Gastroesophageal sphincter (tissue), 3 donors: ENCODE data around the gene FAM184B.

Source experiments
- EP300 ChIP-seq: sonication (generic); formaldehyde crosslinking; IDR thresholded peaks from one replicate; pipeline ENCODE4 v1.6.1; 2017; ENCODE audit warnings: antibody characterized with exemption, mild to moderate bottlenecking
- POLR2A ChIP-seq, 2 donors: fragments of 450-650 bp; IDR thresholded peaks; one replicate each; pipeline ENCODE4 v1.6.1; 2017; ENCODE audit warnings: antibody characterized with exemption in 2 of 2, mild to moderate bottlenecking in 2 of 2, moderate library complexity in 1 of 2
- POLR2AphosphoS5 ChIP-seq: sonication (generic); formaldehyde crosslinking; IDR thresholded peaks from one replicate; pipeline ENCODE4 v1.6.1; 2017; ENCODE audit warnings: antibody characterized with exemption
- TF ChIP-seq, protein P1 (sequence below), 4 experiments: fragments of 200-600 bp in 2 of 4; fragments of 450-650 bp in 2 of 4; sonication (generic) in 1 of 4; IDR thresholded peaks; one replicate each; pipeline ENCODE4 v1.5.1; 2017 to 2019; ENCODE audit warnings: antibody characterized with exemption in 4 of 4, mild to moderate bottlenecking in 2 of 4, moderate library complexity in 2 of 4

DNA sequence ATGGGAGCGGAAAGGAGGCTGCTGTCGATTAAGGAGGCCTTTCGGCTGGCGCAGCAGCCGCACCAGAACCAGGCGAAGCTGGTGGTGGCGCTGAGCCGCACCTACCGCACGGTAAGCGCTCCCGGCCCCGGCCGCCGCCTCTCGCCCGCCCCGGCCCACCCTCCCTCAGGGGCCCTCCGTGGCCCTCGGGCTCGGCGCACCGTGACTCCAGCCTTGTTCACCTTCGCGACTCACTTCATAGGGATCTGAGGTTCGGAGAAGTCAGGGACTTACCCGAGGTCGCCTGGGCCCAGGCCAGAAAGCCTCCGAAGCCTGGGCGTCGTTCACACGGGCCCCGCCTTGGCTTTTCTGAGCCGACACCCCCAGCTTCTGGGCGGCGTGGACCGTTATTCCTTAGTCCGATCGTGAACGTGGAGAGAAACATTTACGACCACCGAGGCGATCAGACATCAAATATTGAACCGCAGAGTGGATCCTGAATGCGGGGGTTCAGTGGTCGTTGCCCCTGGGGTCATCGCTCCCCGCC lies 29.7 kb upstream of the FAM184B start:
- TF ChIP-seq, protein P1, sequence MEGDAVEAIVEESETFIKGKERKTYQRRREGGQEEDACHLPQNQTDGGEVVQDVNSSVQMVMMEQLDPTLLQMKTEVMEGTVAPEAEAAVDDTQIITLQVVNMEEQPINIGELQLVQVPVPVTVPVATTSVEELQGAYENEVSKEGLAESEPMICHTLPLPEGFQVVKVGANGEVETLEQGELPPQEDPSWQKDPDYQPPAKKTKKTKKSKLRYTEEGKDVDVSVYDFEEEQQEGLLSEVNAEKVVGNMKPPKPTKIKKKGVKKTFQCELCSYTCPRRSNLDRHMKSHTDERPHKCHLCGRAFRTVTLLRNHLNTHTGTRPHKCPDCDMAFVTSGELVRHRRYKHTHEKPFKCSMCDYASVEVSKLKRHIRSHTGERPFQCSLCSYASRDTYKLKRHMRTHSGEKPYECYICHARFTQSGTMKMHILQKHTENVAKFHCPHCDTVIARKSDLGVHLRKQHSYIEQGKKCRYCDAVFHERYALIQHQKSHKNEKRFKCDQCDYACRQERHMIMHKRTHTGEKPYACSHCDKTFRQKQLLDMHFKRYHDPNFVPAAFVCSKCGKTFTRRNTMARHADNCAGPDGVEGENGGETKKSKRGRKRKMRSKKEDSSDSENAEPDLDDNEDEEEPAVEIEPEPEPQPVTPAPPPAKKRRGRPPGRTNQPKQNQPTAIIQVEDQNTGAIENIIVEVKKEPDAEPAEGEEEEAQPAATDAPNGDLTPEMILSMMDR (IDR thresholded peaks at IDR 0.05), result no peak
- no peak for TF ChIP-seq POLR2A (IDR thresholded peaks at IDR 0.05)
- no peak for TF ChIP-seq POLR2AphosphoS5
- TF ChIP-seq EP300, result no peak
